HepG2 (cell line): ENCODE measurements around the gene PKN2. TPM values are rescaled to one million over a fixed set of nuclear protein-coding genes. Genes with fewer than 3 reads are reported as not detected.
A peak's percentile ranks its signal among the peaks of the same experiment; 100 is the strongest.

Source experiments
- DMAP1 ChIP-seq: IDR thresholded peaks from 2 replicates; pipeline ENCODE4 v1.6.1; 2016
- FOSL2 ChIP-seq: sonication (generic); formaldehyde crosslinking; IDR thresholded peaks from 2 replicates; pipeline ENCODE4 v1.4.0; 2020; ENCODE audit warnings: missing genetic modification reagents
- GATA4 ChIP-seq: sonication (generic); IDR thresholded peaks from 2 replicates; pipeline ENCODE4 v1.6.1; 2016; ENCODE audit warnings: antibody characterized with exemption, low read depth, borderline replicate concordance
- JUND ChIP-seq: sonication (generic); formaldehyde crosslinking; IDR thresholded peaks from 2 replicates; pipeline ENCODE4 v1.8.0; 2022; ENCODE audit warnings: mild to moderate bottlenecking, missing genetic modification reagents
- MAZ ChIP-seq, 2 experiments: sonication (generic) in 1 of 2; formaldehyde crosslinking in 1 of 2; IDR thresholded peaks; 2 replicates each; pipeline versions ENCODE4 v1.5.0 to v1.6.1; 2012 to 2020; ENCODE audit warnings: low read depth in 2 of 2, mild to moderate bottlenecking in 2 of 2, borderline replicate concordance in 1 of 2, improper control_type of control experiment in 1 of 2, low read length in 1 of 2, missing genetic modification reagents in 1 of 2, moderate library complexity in 1 of 2
- POLR2AphosphoS5 ChIP-seq: IDR thresholded peaks from 2 replicates; pipeline ENCODE4 v1.6.1; 2012; ENCODE audit warnings: low read depth, low read length
- TAF15 ChIP-seq: fragments of 200-400 bp; formaldehyde crosslinking; IDR thresholded peaks from one replicate; pipeline ENCODE4 v1.6.1; 2018; ENCODE audit warnings: mild to moderate bottlenecking, low read depth, low read length; ENCODE audit not compliant: poor library complexity, severe bottlenecking
- ZFY ChIP-seq: sonication (generic); formaldehyde crosslinking; IDR thresholded peaks from 2 replicates; pipeline ENCODE4 v1.4.0; 2020; ENCODE audit warnings: missing genetic modification reagents
- ZNF10 ChIP-seq: sonication (generic); formaldehyde crosslinking; IDR thresholded peaks from 2 replicates; pipeline ENCODE4 v1.4.0; 2020; ENCODE audit warnings: mild to moderate bottlenecking, low read depth, missing genetic modification reagents, borderline replicate concordance
- ZNF317 ChIP-seq: sonication (generic); formaldehyde crosslinking; IDR thresholded peaks from 2 replicates; pipeline ENCODE4 v1.5.0; 2020; ENCODE audit warnings: mild to moderate bottlenecking, missing genetic modification reagents
- ZNF34 ChIP-seq: sonication (generic); formaldehyde crosslinking; IDR thresholded peaks from 2 replicates; pipeline ENCODE4 v1.4.0; 2020; ENCODE audit warnings: mild to moderate bottlenecking, missing genetic modification reagents, borderline replicate concordance
- ZNF562 ChIP-seq: sonication (generic); formaldehyde crosslinking; IDR thresholded peaks from 2 replicates; pipeline ENCODE4 v1.8.0; 2022; ENCODE audit warnings: missing genetic modification reagents, borderline replicate concordance
- ZNF674 ChIP-seq: sonication (generic); formaldehyde crosslinking; IDR thresholded peaks from 2 replicates; pipeline ENCODE4 v1.5.0; 2020; ENCODE audit warnings: low read depth, mild to moderate bottlenecking, missing genetic modification reagents
- ZNF7 ChIP-seq: IDR thresholded peaks from 2 replicates; pipeline ENCODE4 v1.6.1; 2016; ENCODE audit warnings: missing biosample characterization, missing genetic modification reagents
- ZNF775 ChIP-seq: sonication (generic); formaldehyde crosslinking; IDR thresholded peaks from 2 replicates; pipeline ENCODE4 v1.4.0; 2020; ENCODE audit warnings: missing genetic modification reagents, mild to moderate bottlenecking, moderate library complexity, borderline replicate concordance
- ZSCAN9 ChIP-seq: IDR thresholded peaks from 2 replicates; pipeline ENCODE4 v1.6.1; 2016; ENCODE audit warnings: borderline replicate concordance
- polyA plus RNA-seq, 8 experiments: library from polyadenylated mRNA; depleted of rRNA in 3 of 8; stranded (reverse) in 7 of 8; unstranded in 1 of 8; fragments of >200 nt; fragmentation: Illumina TruSeq in 4 of 8; extraction: Trizol in 4 of 8; gene quantifications; 2 replicates each; pipeline versions ENCODE4 v1.2.1 to v1.2.3, GENCODE V29; 2011 to 2016; ENCODE audit warnings: low read depth in 4 of 8, missing spikeins in 1 of 8, mixed read lengths in 1 of 8; ENCODE audit not compliant: insufficient read depth in 1 of 8
- total RNA-seq, 5 experiments: library from RNA; depleted of rRNA; stranded (reverse); fragments of >200 nt; fragmentation: Illumina TruSeq; extraction: Trizol; gene quantifications; 2 replicates each; pipeline ENCODE4 v1.2.3, GENCODE V29; 2016; ENCODE audit warnings: low read depth in 1 of 5
- TF ChIP-seq, protein P1 (sequence below): sonication (generic); formaldehyde crosslinking; IDR thresholded peaks from 2 replicates; pipeline ENCODE4 v1.4.0; 2020; ENCODE audit warnings: missing genetic modification reagents, borderline replicate concordance
- TF ChIP-seq, protein P2 (sequence below): sonication (generic); formaldehyde crosslinking; IDR thresholded peaks from 2 replicates; pipeline ENCODE4 v1.4.0; 2020; ENCODE audit warnings: mild to moderate bottlenecking, missing genetic modification reagents

PKN2 gene
- total and polyA plus RNA-seq, 2 of the 13 experiments (the other 11 are each of a cell fraction or from before 2014, with no cell fraction given): 17.0 to 29.4 TPM

DNA sequence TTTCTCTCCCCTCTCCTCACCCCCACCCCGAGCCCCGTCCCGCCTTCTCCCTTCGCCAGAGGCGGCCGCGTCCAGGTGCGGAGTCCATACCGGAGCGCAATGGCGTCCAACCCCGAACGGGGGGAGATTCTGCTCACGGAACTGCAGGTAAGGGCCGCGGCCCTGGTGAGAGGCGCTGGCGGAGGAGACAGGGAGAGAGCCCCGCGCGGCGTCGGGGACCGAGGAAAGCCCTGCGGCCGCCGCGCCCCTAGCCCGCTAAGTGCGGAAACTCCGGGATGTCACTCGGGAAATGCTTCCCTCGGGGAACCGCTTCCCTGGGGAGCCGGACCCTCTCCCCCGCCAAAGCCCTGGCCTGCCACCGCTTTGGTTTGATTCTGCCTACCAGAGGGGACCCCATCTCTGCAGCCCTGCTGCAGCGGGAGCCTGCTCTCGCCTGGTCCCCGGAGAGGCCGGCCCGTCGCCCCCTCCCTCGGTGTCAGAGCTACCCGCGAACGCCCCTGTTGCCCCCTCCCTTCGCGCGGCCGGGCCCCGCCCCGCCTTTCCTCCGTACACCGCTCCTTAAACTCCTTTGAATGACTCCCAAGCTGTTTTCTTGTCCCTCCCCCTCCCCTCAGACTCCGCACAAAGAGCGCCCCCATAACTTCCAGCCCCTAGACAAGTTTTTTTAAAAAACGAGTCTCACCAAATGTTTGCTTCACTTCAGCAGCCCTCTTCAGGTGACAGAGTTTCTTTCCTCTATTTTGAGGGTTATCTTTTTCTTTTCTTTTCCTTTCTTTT, 597 bp downstream of the PKN2 start (continued):
- 0 out of 2 replicates have a peak, but pooled peaks have one; percentile 30 for TF ChIP-seq ZNF317 (CRISPR knock-in tag)
- TF ChIP-seq MAZ (IDR thresholded peaks at IDR 0.05; ENCODE audit: borderline replicate concordance, low read depth, low read length): no peak
- TF ChIP-seq MAZ (CRISPR knock-in tag; IDR thresholded peaks at IDR 0.05; ENCODE audit: low read depth): no peak
- TF ChIP-seq ZNF7 (CRISPR knock-in tag): no peak
- TF ChIP-seq ZNF10 (CRISPR knock-in tag): no peak
- TF ChIP-seq ZNF775 (CRISPR knock-in tag): no peak
- 0 out of 2 replicates have a peak, but pooled peaks have one; percentile 17 for TF ChIP-seq JUND (CRISPR knock-in tag)
- TF ChIP-seq DMAP1 (CRISPR knock-in tag): peak; percentile 57; the same call in 1 of the 2 replicates
- no peak for TF ChIP-seq ZNF562
- TF ChIP-seq, protein P1, sequence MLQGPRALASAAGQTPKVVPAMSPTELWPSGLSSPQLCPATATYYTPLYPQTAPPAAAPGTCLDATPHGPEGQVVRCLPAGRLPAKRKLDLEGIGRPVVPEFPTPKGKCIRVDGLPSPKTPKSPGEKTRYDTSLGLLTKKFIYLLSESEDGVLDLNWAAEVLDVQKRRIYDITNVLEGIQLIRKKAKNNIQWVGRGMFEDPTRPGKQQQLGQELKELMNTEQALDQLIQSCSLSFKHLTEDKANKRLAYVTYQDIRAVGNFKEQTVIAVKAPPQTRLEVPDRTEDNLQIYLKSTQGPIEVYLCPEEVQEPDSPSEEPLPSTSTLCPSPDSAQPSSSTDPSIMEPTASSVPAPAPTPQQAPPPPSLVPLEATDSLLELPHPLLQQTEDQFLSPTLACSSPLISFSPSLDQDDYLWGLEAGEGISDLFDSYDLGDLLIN (CRISPR knock-in tag): peak; percentile 13; the same call in 1 of the 2 replicates
- TF ChIP-seq ZNF34: peak; percentile 62; the same call in 1 of the 2 replicates
- TF ChIP-seq, protein P2, sequence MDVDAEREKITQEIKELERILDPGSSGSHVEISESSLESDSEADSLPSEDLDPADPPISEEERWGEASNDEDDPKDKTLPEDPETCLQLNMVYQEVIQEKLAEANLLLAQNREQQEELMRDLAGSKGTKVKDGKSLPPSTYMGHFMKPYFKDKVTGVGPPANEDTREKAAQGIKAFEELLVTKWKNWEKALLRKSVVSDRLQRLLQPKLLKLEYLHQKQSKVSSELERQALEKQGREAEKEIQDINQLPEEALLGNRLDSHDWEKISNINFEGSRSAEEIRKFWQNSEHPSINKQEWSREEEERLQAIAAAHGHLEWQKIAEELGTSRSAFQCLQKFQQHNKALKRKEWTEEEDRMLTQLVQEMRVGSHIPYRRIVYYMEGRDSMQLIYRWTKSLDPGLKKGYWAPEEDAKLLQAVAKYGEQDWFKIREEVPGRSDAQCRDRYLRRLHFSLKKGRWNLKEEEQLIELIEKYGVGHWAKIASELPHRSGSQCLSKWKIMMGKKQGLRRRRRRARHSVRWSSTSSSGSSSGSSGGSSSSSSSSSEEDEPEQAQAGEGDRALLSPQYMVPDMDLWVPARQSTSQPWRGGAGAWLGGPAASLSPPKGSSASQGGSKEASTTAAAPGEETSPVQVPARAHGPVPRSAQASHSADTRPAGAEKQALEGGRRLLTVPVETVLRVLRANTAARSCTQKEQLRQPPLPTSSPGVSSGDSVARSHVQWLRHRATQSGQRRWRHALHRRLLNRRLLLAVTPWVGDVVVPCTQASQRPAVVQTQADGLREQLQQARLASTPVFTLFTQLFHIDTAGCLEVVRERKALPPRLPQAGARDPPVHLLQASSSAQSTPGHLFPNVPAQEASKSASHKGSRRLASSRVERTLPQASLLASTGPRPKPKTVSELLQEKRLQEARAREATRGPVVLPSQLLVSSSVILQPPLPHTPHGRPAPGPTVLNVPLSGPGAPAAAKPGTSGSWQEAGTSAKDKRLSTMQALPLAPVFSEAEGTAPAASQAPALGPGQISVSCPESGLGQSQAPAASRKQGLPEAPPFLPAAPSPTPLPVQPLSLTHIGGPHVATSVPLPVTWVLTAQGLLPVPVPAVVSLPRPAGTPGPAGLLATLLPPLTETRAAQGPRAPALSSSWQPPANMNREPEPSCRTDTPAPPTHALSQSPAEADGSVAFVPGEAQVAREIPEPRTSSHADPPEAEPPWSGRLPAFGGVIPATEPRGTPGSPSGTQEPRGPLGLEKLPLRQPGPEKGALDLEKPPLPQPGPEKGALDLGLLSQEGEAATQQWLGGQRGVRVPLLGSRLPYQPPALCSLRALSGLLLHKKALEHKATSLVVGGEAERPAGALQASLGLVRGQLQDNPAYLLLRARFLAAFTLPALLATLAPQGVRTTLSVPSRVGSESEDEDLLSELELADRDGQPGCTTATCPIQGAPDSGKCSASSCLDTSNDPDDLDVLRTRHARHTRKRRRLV: no peak; the same call in 1 of the 2 replicates
- TF ChIP-seq GATA4: no peak
- 0 out of 2 replicates have a peak, but pooled peaks have one; percentile 25 for TF ChIP-seq POLR2AphosphoS5
- TF ChIP-seq TAF15: no peak
- no peak for TF ChIP-seq ZNF674 (CRISPR knock-in tag)
- no peak for TF ChIP-seq ZSCAN9 (CRISPR knock-in tag)
- no peak for TF ChIP-seq FOSL2
- no peak; the same call in none of the 2 replicates for TF ChIP-seq ZFY
